NCI-H1105 treated with DMSO at 0.1 percent for 48 hours (cell line): ENCODE measurements around the gene MYO16.
"Not testable (repeated sequence)": the region's sequence is repeated elsewhere in the genome, so short reads cannot be mapped to it uniquely, and the experiment has no call there.

Experiments used
- DNase-seq: peaks from one replicate; lab custom pipeline; 2025; lab: John Stamatoyannopoulos, UW

MYO16 gene

GRCh38 chr13:109074436-109074835, 445.0 kb downstream of the MYO16 start:
- DNase-seq = no peak

GRCh38 chr13:109074853-109075252, 445.4 kb downstream of the MYO16 start:
- no peak for DNase-seq

GRCh38 chr13:109087916-109088623, 458.7 kb downstream of the MYO16 start:
- DNase-seq = no peak

- DNase-seq = no peak
Measured at GRCh38 chr13:109088624-109088917, 459.2 kb downstream of the MYO16 start.

- peak; percentile 24 for DNase-seq
Measured at GRCh38 chr13:109090796-109091195, 461.4 kb downstream of the MYO16 start.

GRCh38 chr13:109091249-109091648, 461.8 kb downstream of the MYO16 start:
- no peak for DNase-seq

GRCh38 chr13:109092186-109092585, 462.8 kb downstream of the MYO16 start:
- not testable (repeated sequence) for DNase-seq

GRCh38 chr13:109093998-109094397, 464.6 kb downstream of the MYO16 start:
- DNase-seq = no peak

- no peak for DNase-seq
Measured at GRCh38 chr13:109095126-109095525, 465.7 kb downstream of the MYO16 start.

GRCh38 chr13:109096101-109096500, 466.7 kb downstream of the MYO16 start:
- DNase-seq = no peak

- DNase-seq = no peak
Measured at GRCh38 chr13:109100705-109101304, 471.4 kb downstream of the MYO16 start.

GRCh38 chr13:109101550-109102144, 472.2 kb downstream of the MYO16 start:
- no peak for DNase-seq

GRCh38 chr13:109105899-109106298, 476.5 kb downstream of the MYO16 start:
- DNase-seq = no peak

GRCh38 chr13:109110159-109110558, 480.7 kb downstream of the MYO16 start:
- peak; percentile 26 for DNase-seq

GRCh38 chr13:109111141-109111540, 481.7 kb downstream of the MYO16 start:
- DNase-seq = no peak

- DNase-seq = no peak
Measured at GRCh38 chr13:109113427-109113826, 484.0 kb downstream of the MYO16 start.

- DNase-seq = no peak
Measured at GRCh38 chr13:109114162-109114561, 484.8 kb downstream of the MYO16 start.

GRCh38 chr13:109114991-109115390, 485.6 kb downstream of the MYO16 start:
- DNase-seq = no peak

GRCh38 chr13:109118521-109118920, 489.1 kb downstream of the MYO16 start:
- no peak for DNase-seq

GRCh38 chr13:109119896-109120295, 490.5 kb downstream of the MYO16 start:
- DNase-seq = no peak

GRCh38 chr13:109121826-109122225, 492.4 kb downstream of the MYO16 start:
- DNase-seq = no peak

GRCh38 chr13:109123971-109124370, 494.6 kb downstream of the MYO16 start:
- DNase-seq = no peak

GRCh38 chr13:109126178-109126577, 496.8 kb downstream of the MYO16 start:
- peak; percentile 18 for DNase-seq
